ENCODE measurements around the gene LY86. TPM values are rescaled to one million over a fixed set of nuclear protein-coding genes. Genes with fewer than 3 reads are reported as not detected.
A peak's percentile ranks its signal among the peaks of the same experiment; 100 is the strongest.

The LY86 gene
- total RNA-seq: 13.4 TPM
- polyA plus RNA-seq: 17.1 TPM
- long read RNA-seq, donor 1: 0 reads
- long read RNA-seq, donor 2: 0 reads
- long read RNA-seq, donor 3, transcript LY86-201 (5 exons, 559 nt): major isoform, 5 of 12 reads
- long read RNA-seq, donor 3, partial matches to known transcripts: 7 of 12 reads
- long read RNA-seq, donor 3, other reads (novel, unspliced or antisense): 0 of 12 reads
- long read RNA-seq, donor 4, partial matches to known transcripts: 0 of 3 reads
- long read RNA-seq, donor 4, other reads (novel, unspliced or antisense): 0 of 3 reads
- long read RNA-seq, donor 5, transcript LY86-201 (5 exons, 559 nt): major isoform, 9 of 10 reads
- long read RNA-seq, donor 5, partial matches to known transcripts: 0 of 10 reads
- long read RNA-seq, donor 5, other reads (novel, unspliced or antisense): 0 of 10 reads
- long read RNA-seq, donor 6, partial matches to known transcripts: 0 of 4 reads
- long read RNA-seq, donor 6, other reads (novel, unspliced or antisense): 0 of 4 reads
- long read RNA-seq, donor 7, transcript LY86-201 (5 exons, 559 nt): major isoform, 12 of 18 reads
- long read RNA-seq, donor 7, partial matches to known transcripts: 6 of 18 reads
- long read RNA-seq, donor 7, other reads (novel, unspliced or antisense): 0 of 18 reads
- long read RNA-seq, donor 8, partial matches to known transcripts: 0 of 2 reads
- long read RNA-seq, donor 8, other reads (novel, unspliced or antisense): 0 of 2 reads
- long read RNA-seq, donor 9, partial matches to known transcripts: 0 of 3 reads
- long read RNA-seq, donor 9, other reads (novel, unspliced or antisense): 0 of 3 reads
- long read RNA-seq, donor 10, partial matches to known transcripts: 0 of 4 reads
- long read RNA-seq, donor 10, other reads (novel, unspliced or antisense): 0 of 4 reads

GRCh38 chr6:6588064-6588923 is at the start of gene LY86:
LY86 (plus strand) TSS chr6:6588720; CDS start chr6:6588735, 15 bp downstream.
- Histone ChIP-seq H3K4me1 (ENCODE audit: control insufficient read depth in 2 of 2, insufficient read depth in 2 of 2, low read length in 2 of 2) (peaks cover 26 to 79% of the 10 kb centered on the region in 2 donors), H3K27me3 (ENCODE audit: control insufficient read depth in 2 of 2, insufficient read depth in 1 of 2, low read length in 1 of 2) (no peaks in the 10 kb centered on the region), H3K9me3 (ENCODE audit: control insufficient read depth in 2 of 2, insufficient read depth in 1 of 2, low read length in 1 of 2) (no peaks in the 10 kb centered on the region), H3K27ac (ENCODE audit: low read depth in 1 of 2, low read length in 1 of 2) (peak within 1 kb of the TSS; percentile 93 to 96), H3K36me3 (ENCODE audit: control insufficient read depth in 2 of 2, insufficient read depth in 2 of 2, low read length in 1 of 2) (no peaks in the 10 kb centered on the region), H3K4me3 (ENCODE audit: low read length in 2 of 2) (peak within 1 kb of the TSS; percentile 8 to 25)
- WGBS: 12% methylated on average over 14 of the region's 14 CpGs
- DNase-seq (ENCODE audit: low read depth in 6 of 9, low spot score in 9 of 9): peak in 4 of 9 donors; percentile 48 to 79 (median 53)

- Histone ChIP-seq H3K27me3 (ENCODE audit: control insufficient read depth in 2 of 2, insufficient read depth in 1 of 2, low read length in 1 of 2) (peaks cover 5 to 22% of the 10 kb centered on the region in 2 donors), H3K4me3 (ENCODE audit: low read length in 2 of 2) (no peak overlapping the region), H3K27ac (ENCODE audit: low read depth in 1 of 2, low read length in 1 of 2) (no peak overlapping the region), H3K9me3 (ENCODE audit: control insufficient read depth in 2 of 2, insufficient read depth in 1 of 2, low read length in 1 of 2) (no peaks in the 10 kb centered on the region), H3K4me1 (ENCODE audit: control insufficient read depth in 2 of 2, insufficient read depth in 2 of 2, low read length in 2 of 2) (no peaks in the 10 kb centered on the region), H3K36me3 (ENCODE audit: control insufficient read depth in 2 of 2, insufficient read depth in 2 of 2, low read length in 1 of 2) (no peaks in the 10 kb centered on the region)
- WGBS: 89% methylated on average over 4 of the region's 4 CpGs
- no peak for DNase-seq (ENCODE audit: low read depth in 6 of 9, low spot score in 9 of 9)
Measured at GRCh38 chr6:6539036-6539435, 49.5 kb upstream of the LY86 start.

GRCh38 chr6:6542357-6542756 is 46.2 kb upstream of the LY86 start:
- Histone ChIP-seq H3K27ac (ENCODE audit: low read depth in 1 of 2, low read length in 1 of 2) (no peak overlapping the region), H3K27me3 (ENCODE audit: control insufficient read depth in 2 of 2, insufficient read depth in 1 of 2, low read length in 1 of 2) (peaks cover 24 to 52% of the 10 kb centered on the region in 2 donors)
- DNase-seq (ENCODE audit: low read depth in 6 of 9, low spot score in 9 of 9): no peak

GRCh38 chr6:6543181-6543879 is 45.2 kb upstream of the LY86 start:
- H3K27me3 ChIP-seq (ENCODE audit: control insufficient read depth in 2 of 2, insufficient read depth in 1 of 2, low read length in 1 of 2): peaks cover 24 to 55% of the 10 kb centered on the region in 2 donors
- H3K36me3 ChIP-seq (ENCODE audit: control insufficient read depth in 2 of 2, insufficient read depth in 2 of 2, low read length in 1 of 2): no peaks in the 10 kb centered on the region
- H3K27ac ChIP-seq (ENCODE audit: low read depth in 1 of 2, low read length in 1 of 2): peak overlapping the region in 1 of 2 donors; percentile 63
- H3K4me1 ChIP-seq (ENCODE audit: control insufficient read depth in 2 of 2, insufficient read depth in 2 of 2, low read length in 2 of 2): peaks cover 0 to 13% of the 10 kb centered on the region in 2 donors
- DNase-seq (ENCODE audit: low read depth in 6 of 9, low spot score in 9 of 9): peak in 1 of 9 donors; percentile 23
- 89% methylated on average over 11 of the region's 11 CpGs for WGBS
- H3K4me3 ChIP-seq (ENCODE audit: low read length in 2 of 2): no peak overlapping the region
- no peaks in the 10 kb centered on the region for H3K9me3 ChIP-seq (ENCODE audit: control insufficient read depth in 2 of 2, insufficient read depth in 1 of 2, low read length in 1 of 2)

More at GRCh38 chr6:6542357-6542756, 46.2 kb upstream of the LY86 start:
- H3K9me3 ChIP-seq (ENCODE audit: control insufficient read depth in 2 of 2, insufficient read depth in 1 of 2, low read length in 1 of 2): no peaks in the 10 kb centered on the region
- H3K4me1 ChIP-seq (ENCODE audit: control insufficient read depth in 2 of 2, insufficient read depth in 2 of 2, low read length in 2 of 2): peaks cover 0 to 13% of the 10 kb centered on the region in 2 donors
- no peak overlapping the region for H3K4me3 ChIP-seq (ENCODE audit: low read length in 2 of 2)
- no peaks in the 10 kb centered on the region for H3K36me3 ChIP-seq (ENCODE audit: control insufficient read depth in 2 of 2, insufficient read depth in 2 of 2, low read length in 1 of 2)
- WGBS: 98% methylated on average over 2 of the region's 2 CpGs

GRCh38 chr6:6545616-6546317 is 42.8 kb upstream of the LY86 start:
- Histone ChIP-seq H3K36me3 (ENCODE audit: control insufficient read depth in 2 of 2, insufficient read depth in 2 of 2, low read length in 1 of 2) (no peaks in the 10 kb centered on the region), H3K27ac (ENCODE audit: low read depth in 1 of 2, low read length in 1 of 2) (no peak overlapping the region), H3K4me3 (ENCODE audit: low read length in 2 of 2) (peak overlapping the region in 1 of 2 donors; percentile 3), H3K27me3 (ENCODE audit: control insufficient read depth in 2 of 2, insufficient read depth in 1 of 2, low read length in 1 of 2) (peaks cover 19 to 58% of the 10 kb centered on the region in 2 donors), H3K4me1 (ENCODE audit: control insufficient read depth in 2 of 2, insufficient read depth in 2 of 2, low read length in 2 of 2) (peaks cover 0 to 13% of the 10 kb centered on the region in 2 donors), H3K9me3 (ENCODE audit: control insufficient read depth in 2 of 2, insufficient read depth in 1 of 2, low read length in 1 of 2) (no peaks in the 10 kb centered on the region)
- DNase-seq (ENCODE audit: low read depth in 6 of 9, low spot score in 9 of 9): no peak
- 42% methylated on average over 27 of the region's 27 CpGs for WGBS

- peak in 2 of 9 donors; percentile 6 to 9 for DNase-seq (ENCODE audit: low read depth in 6 of 9, low spot score in 9 of 9)
- H3K4me3 ChIP-seq (ENCODE audit: low read length in 2 of 2): peak overlapping the region; percentile 3 to 25
- H3K9me3 ChIP-seq (ENCODE audit: control insufficient read depth in 2 of 2, insufficient read depth in 1 of 2, low read length in 1 of 2): no peaks in the 10 kb centered on the region
- no peaks in the 10 kb centered on the region for H3K36me3 ChIP-seq (ENCODE audit: control insufficient read depth in 2 of 2, insufficient read depth in 2 of 2, low read length in 1 of 2)
- peaks cover 19 to 58% of the 10 kb centered on the region in 2 donors for H3K27me3 ChIP-seq (ENCODE audit: control insufficient read depth in 2 of 2, insufficient read depth in 1 of 2, low read length in 1 of 2)
- H3K4me1 ChIP-seq (ENCODE audit: control insufficient read depth in 2 of 2, insufficient read depth in 2 of 2, low read length in 2 of 2): peaks cover 0 to 13% of the 10 kb centered on the region in 2 donors
- no peak overlapping the region for H3K27ac ChIP-seq (ENCODE audit: low read depth in 1 of 2, low read length in 1 of 2)
- 1% methylated on average over 64 of the region's 64 CpGs for WGBS
Measured at GRCh38 chr6:6546318-6547109, 42.0 kb upstream of the LY86 start.

GRCh38 chr6:6547110-6547879 is 41.2 kb upstream of the LY86 start:
- peak overlapping the region in 1 of 2 donors; percentile 25 for H3K4me3 ChIP-seq (ENCODE audit: low read length in 2 of 2)
- H3K27ac ChIP-seq (ENCODE audit: low read depth in 1 of 2, low read length in 1 of 2): no peak overlapping the region
- peaks cover 0 to 13% of the 10 kb centered on the region in 2 donors for H3K4me1 ChIP-seq (ENCODE audit: control insufficient read depth in 2 of 2, insufficient read depth in 2 of 2, low read length in 2 of 2)
- 30% methylated on average over 14 of the region's 14 CpGs for WGBS
- peaks cover 19 to 55% of the 10 kb centered on the region in 2 donors for H3K27me3 ChIP-seq (ENCODE audit: control insufficient read depth in 2 of 2, insufficient read depth in 1 of 2, low read length in 1 of 2)
- DNase-seq (ENCODE audit: low read depth in 6 of 9, low spot score in 9 of 9): peak; percentile 50 to 88 (median 80)
- H3K36me3 ChIP-seq (ENCODE audit: control insufficient read depth in 2 of 2, insufficient read depth in 2 of 2, low read length in 1 of 2): no peaks in the 10 kb centered on the region
- H3K9me3 ChIP-seq (ENCODE audit: control insufficient read depth in 2 of 2, insufficient read depth in 1 of 2, low read length in 1 of 2): no peaks in the 10 kb centered on the region

All from thymus (tissue), 14 donors.